ENCODE results near the gene C5AR1. TPM values are rescaled to one million over a fixed set of nuclear protein-coding genes. Genes with fewer than 3 reads are reported as not detected.
"Not testable (repeated sequence)": the region's sequence is repeated elsewhere in the genome, so short reads cannot be mapped to it uniquely, and the experiment has no call there.

The C5AR1 gene
- total RNA-seq, 1 donor from 2014 or later: 3.7 TPM

GRCh38 chr19:47358936-47359335 lies 49.3 kb downstream of the C5AR1 start:
- Mint-ChIP-seq H3K4me3 (ENCODE audit: unreplicated experiment) (no peak overlapping the region), H3K36me3 (ENCODE audit: low read depth) (peaks cover 36% of the 10 kb centered on the region), H3K9me3 (ENCODE audit: low read depth) (no peaks in the 10 kb centered on the region), H3K4me1 (ENCODE audit: low read depth) (peaks cover 3% of the 10 kb centered on the region), H3K27ac (ENCODE audit: unreplicated experiment) (no peak overlapping the region), H3K27me3 (ENCODE audit: low read depth) (no peaks in the 10 kb centered on the region)
- TF ChIP-seq CTCF (IDR thresholded peaks at IDR 0.05): no peak
- no peak for DNase-seq (ENCODE audit: low spot score)

- Mint-ChIP-seq H3K27ac (ENCODE audit: unreplicated experiment) (no peak overlapping the region), H3K4me1 (ENCODE audit: low read depth) (peaks cover 6% of the 10 kb centered on the region), H3K9me3 (ENCODE audit: low read depth) (no peaks in the 10 kb centered on the region), H3K36me3 (ENCODE audit: low read depth) (peaks cover 29% of the 10 kb centered on the region), H3K27me3 (ENCODE audit: low read depth) (no peaks in the 10 kb centered on the region), H3K4me3 (ENCODE audit: unreplicated experiment) (no peak overlapping the region)
- DNase-seq (ENCODE audit: low spot score): no peak
- no peak for TF ChIP-seq CTCF (IDR thresholded peaks at IDR 0.05)
Measured at GRCh38 chr19:47362321-47362720, 52.7 kb downstream of the C5AR1 start.

- TF ChIP-seq CTCF (IDR thresholded peaks at IDR 0.05): no peak
- H3K4me1 Mint-ChIP-seq (ENCODE audit: low read depth): peaks cover 6% of the 10 kb centered on the region
- peaks cover 26% of the 10 kb centered on the region for H3K36me3 Mint-ChIP-seq (ENCODE audit: low read depth)
- no peaks in the 10 kb centered on the region for H3K9me3 Mint-ChIP-seq (ENCODE audit: low read depth)
- no peak overlapping the region for H3K4me3 Mint-ChIP-seq (ENCODE audit: unreplicated experiment)
- DNase-seq (ENCODE audit: low spot score): no peak
- H3K27ac Mint-ChIP-seq (ENCODE audit: unreplicated experiment): no peak overlapping the region
- H3K27me3 Mint-ChIP-seq (ENCODE audit: low read depth): no peaks in the 10 kb centered on the region
Measured at GRCh38 chr19:47363758-47364531, 54.3 kb downstream of the C5AR1 start.

GRCh38 chr19:47365455-47365854 lies 55.8 kb downstream of the C5AR1 start:
- H3K4me1 Mint-ChIP-seq (ENCODE audit: low read depth): peaks cover 17% of the 10 kb centered on the region
- not testable (repeated sequence) for DNase-seq (ENCODE audit: low spot score); H3K27ac Mint-ChIP-seq (ENCODE audit: unreplicated experiment); H3K4me3 Mint-ChIP-seq (ENCODE audit: unreplicated experiment); H3K27me3 Mint-ChIP-seq (ENCODE audit: low read depth); H3K9me3 Mint-ChIP-seq (ENCODE audit: low read depth)
- peaks cover 20% of the 10 kb centered on the region for H3K36me3 Mint-ChIP-seq (ENCODE audit: low read depth)

- TF ChIP-seq CTCF (IDR thresholded peaks at IDR 0.05): no peak
- Mint-ChIP-seq H3K4me1 (ENCODE audit: low read depth) (peaks cover 11% of the 10 kb centered on the region), H3K27ac (ENCODE audit: unreplicated experiment) (peak overlapping the region; percentile 4), H3K4me3 (ENCODE audit: unreplicated experiment) (no peak overlapping the region), H3K36me3 (ENCODE audit: low read depth) (peaks cover 16% of the 10 kb centered on the region), H3K9me3 (ENCODE audit: low read depth) (no peaks in the 10 kb centered on the region), H3K27me3 (ENCODE audit: low read depth) (no peaks in the 10 kb centered on the region)
- no peak for DNase-seq (ENCODE audit: low spot score)
Measured at GRCh38 chr19:47370045-47370611, 60.5 kb downstream of the C5AR1 start.
